Left ventricle myocardium inferior (tissue), 1 donor: ENCODE results near the gene SEMA6A. TPM values are rescaled to one million over a fixed set of nuclear protein-coding genes. Genes with fewer than 3 reads are reported as not detected.

ENCODE experiments used
- DNase-seq: peaks from one replicate; pipeline ENCODE4 v3.0.0-alpha.2; 2020
- H3K27ac ChIP-seq: fragments of 200-600 bp; replicated peaks from 2 replicates; pipeline ENCODE4 v1.8.0; 2021
- H3K27me3 ChIP-seq: fragments of 200-600 bp; 2 replicates; pipeline ENCODE4 v1.8.0; 2021; ENCODE audit warnings: low read depth
- H3K36me3 ChIP-seq: fragments of 200-600 bp; 2 replicates; pipeline ENCODE4 v1.8.0; 2021
- H3K4me1 ChIP-seq: fragments of 200-600 bp; 2 replicates; pipeline ENCODE4 v1.8.0; 2021
- H3K4me3 ChIP-seq: fragments of 200-600 bp; 2 replicates; pipeline ENCODE4 v1.8.0; 2021; ENCODE audit warnings: mild to moderate bottlenecking, moderate library complexity
- H3K9me3 ChIP-seq: fragments of 200-600 bp; replicated peaks from 2 replicates; pipeline ENCODE4 v1.8.0; 2021
- intact Hi-C: fragments of 100-400 bp; cut with micrococcal nuclease; formaldehyde crosslinking; loops from one replicate; pipeline ENCODE4 v1.11.0; 2022
- total RNA-seq: library from RNA; stranded (reverse); fragmentation: NEBNext Ultra II Directional; extraction: Animal tissue kit (Norgen Biotek cat#: 25700); gene quantifications from one replicate; pipeline ENCODE4 v1.2.1, GENCODE V29; 2021
- TF ChIP-seq, protein P1 (sequence below): fragments of 200-600 bp; IDR thresholded peaks from 2 replicates; pipeline ENCODE4 v1.8.0; 2021; ENCODE audit warnings: antibody characterized with exemption, mild to moderate bottlenecking, borderline replicate concordance
- donor health status: DM: no; HTN: yes; CAD: no; lungs with severe emphysema.

Gene SEMA6A
- total RNA-seq, 1 donor from 2014 or later = 6.3 TPM

DNA sequence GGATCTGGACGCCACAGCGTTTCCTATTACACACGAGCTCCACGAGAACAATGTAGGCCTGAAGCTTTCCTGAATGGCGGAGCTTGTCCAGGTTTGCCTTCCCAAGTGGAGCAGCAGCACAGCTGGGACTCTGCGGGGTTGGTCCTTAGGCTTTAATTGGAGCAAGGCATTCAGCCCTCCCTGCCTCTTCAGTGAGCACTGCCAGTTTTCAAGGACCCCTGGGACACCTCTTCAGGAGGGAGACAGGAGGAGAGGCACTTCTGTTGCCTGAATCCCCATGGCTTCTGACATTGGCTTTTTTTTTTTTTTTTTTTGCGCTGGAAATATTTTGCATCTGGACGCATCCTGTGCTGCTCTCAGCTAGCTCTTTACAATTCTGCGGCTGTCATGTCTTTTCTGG, 179.4 kb downstream of the SEMA6A start:
- Histone ChIP-seq H3K9me3 (no peaks in the 10 kb centered on the region), H3K27me3 (no peaks in the 10 kb centered on the region), H3K36me3 (peaks cover 5% of the 10 kb centered on the region), H3K4me1 (peaks cover 23% of the 10 kb centered on the region), H3K4me3 (no peak overlapping the region), H3K27ac (peak overlapping the region; percentile 69)
- no peak for DNase-seq
- intact Hi-C loops = no loop called here
- TF ChIP-seq, protein P1, sequence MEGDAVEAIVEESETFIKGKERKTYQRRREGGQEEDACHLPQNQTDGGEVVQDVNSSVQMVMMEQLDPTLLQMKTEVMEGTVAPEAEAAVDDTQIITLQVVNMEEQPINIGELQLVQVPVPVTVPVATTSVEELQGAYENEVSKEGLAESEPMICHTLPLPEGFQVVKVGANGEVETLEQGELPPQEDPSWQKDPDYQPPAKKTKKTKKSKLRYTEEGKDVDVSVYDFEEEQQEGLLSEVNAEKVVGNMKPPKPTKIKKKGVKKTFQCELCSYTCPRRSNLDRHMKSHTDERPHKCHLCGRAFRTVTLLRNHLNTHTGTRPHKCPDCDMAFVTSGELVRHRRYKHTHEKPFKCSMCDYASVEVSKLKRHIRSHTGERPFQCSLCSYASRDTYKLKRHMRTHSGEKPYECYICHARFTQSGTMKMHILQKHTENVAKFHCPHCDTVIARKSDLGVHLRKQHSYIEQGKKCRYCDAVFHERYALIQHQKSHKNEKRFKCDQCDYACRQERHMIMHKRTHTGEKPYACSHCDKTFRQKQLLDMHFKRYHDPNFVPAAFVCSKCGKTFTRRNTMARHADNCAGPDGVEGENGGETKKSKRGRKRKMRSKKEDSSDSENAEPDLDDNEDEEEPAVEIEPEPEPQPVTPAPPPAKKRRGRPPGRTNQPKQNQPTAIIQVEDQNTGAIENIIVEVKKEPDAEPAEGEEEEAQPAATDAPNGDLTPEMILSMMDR = no peak

DNA sequence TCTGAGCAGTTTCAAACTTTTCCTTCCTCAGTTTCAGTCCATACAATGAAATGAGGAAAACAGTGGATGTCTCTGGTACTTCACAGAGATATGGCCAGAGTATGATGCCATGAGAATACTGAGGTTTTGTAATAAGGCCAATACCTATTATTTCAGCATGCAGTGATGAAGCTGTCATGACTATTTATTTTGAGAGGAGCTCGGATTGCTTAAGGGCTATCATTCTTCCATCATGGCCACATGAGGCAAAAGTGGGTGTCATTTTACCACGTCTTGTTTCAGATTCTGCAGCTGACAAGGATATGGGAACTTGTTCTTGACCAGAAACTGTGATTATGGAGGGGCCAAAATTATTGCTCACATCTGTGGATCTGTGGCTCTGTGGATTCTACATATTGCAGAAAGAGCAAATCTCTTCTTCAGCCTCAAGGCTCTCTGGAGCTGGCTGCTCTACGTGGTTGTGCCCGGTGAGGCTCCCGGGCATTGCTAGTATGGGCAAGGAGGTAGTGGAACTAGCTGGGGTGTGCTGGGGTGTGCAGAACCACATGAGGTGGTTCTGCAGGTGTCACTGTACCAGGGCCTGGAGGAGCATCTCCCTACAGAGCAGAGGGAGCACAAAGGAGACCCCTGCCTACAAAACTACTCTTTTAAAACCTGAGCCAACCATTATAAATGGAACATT, 180.3 kb downstream of the SEMA6A start:
- H3K9me3 ChIP-seq = no peaks in the 10 kb centered on the region
- H3K27ac ChIP-seq = no peak overlapping the region
- H3K4me1 ChIP-seq = peaks cover 30% of the 10 kb centered on the region
- H3K27me3 ChIP-seq = no peaks in the 10 kb centered on the region
- TF ChIP-seq, protein P1 = no peak
- DNase-seq = no peak
- intact Hi-C loops = no loop called here
- H3K36me3 ChIP-seq = no peaks in the 10 kb centered on the region
- no peak overlapping the region for H3K4me3 ChIP-seq
